GM21717 (cell line): Measurements from ENCODE around the gene MUC6.

Source experiments
- ATAC-seq: cut with Tn5 transposase; IDR thresholded peaks from one replicate; pipeline ENCODE4 v1.9.1; 2021; ENCODE audit warnings: mild to moderate bottlenecking, moderate library complexity; ENCODE audit not compliant: unreplicated experiment

Gene MUC6

GRCh38 chr11:1038921-1039320 lies 2.4 kb upstream of the MUC6 start:
- no peak for ATAC-seq

DNA sequence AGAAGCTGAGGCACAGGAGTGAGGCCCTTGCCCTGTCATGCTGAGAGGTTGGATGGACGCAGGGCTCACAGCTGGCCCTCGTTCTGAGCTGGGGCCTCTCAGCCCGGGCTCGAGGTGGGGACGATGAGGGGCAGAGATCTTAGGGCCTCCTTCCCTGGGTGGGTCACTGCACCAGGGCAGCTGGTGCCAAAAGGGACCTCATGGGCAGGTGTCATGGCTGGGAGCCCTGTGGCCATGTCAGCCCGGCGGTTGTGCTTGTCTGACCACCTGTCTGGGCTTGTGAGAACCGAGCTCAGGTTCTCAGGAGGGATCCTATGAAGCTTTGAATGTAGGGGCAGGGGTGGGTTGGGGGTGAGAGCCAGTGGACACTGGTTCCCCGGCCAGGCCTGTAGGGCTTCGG lies 1.8 kb upstream of the MUC6 start:
- ATAC-seq, result no peak

GRCh38 chr11:1037506-1038055 lies 1.1 kb upstream of the MUC6 start:
- ATAC-seq, result no peak

- ATAC-seq, result no peak
These were observed 413 bp upstream of the MUC6 start for GRCh38 chr11:1036931-1037330.

- ATAC-seq, result no peak
These were observed 788 bp downstream of the MUC6 start for GRCh38 chr11:1035577-1036283.

- ATAC-seq, result no peak
These were observed 1.8 kb downstream of the MUC6 start for GRCh38 chr11:1034456-1035295.

DNA sequence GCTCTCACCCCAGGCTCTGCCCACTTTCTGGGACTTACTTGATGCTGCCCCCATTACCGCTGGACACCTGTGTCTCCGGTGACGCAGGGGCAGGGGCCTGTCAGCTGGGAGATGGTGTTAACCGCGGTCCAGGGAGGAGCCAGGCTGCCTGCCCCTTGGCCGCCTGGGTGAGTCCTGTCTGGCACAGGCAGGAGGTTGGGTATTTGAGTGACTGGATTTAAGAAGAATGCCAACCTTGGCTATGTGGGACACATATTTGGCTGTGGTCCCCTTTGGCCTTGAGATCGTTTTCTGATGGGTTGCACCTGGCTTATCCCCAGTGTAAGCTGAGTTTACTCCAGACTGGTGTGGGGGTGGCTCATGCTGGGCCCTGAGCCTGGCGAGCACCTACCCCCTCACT lies 2.5 kb downstream of the MUC6 start:
- no peak for ATAC-seq

- no peak for ATAC-seq
These were observed 3.3 kb downstream of the MUC6 start for GRCh38 chr11:1033016-1033798.

- ATAC-seq, result no peak
These were observed 4.1 kb downstream of the MUC6 start for GRCh38 chr11:1032310-1032891.

DNA sequence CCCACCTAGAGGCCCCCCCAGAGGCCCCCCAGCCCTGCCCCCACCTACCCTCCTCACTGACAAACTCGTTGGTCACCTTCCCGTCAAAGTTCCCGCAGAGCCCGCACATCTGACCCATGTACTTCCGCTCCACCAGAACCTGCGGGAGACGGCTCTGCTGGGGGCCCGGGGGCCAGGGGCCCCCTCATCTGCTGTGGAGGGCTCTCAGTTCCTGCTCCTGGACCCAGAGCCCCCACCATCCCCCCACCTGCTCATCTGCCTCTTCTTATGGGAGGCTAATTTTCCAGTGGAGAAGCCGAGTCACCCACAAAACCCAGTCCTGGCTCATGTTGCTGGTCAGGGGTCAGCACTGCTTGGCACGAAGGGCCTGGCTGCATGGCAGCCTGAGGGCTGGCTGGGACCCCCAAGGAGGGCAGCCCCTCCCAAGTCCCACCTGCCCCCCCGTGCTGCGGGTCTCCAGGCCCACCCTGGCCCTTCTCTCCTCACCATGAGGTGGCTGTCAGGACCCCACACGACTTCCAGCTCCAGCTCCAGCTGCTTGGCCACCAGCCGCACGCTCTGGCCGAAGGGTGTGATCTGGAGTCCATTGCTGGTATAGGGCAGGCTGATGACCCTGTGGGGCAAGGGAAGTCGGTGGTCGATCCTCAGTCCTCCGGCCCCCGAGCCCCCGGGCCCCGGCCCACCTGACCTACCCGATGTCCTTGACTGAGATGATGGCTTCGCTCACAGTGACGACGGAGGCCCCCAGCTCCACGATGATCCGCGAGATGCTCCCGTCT lies 5.2 kb downstream of the MUC6 start:
- no peak for ATAC-seq

- ATAC-seq, result no peak
These were observed 6.0 kb downstream of the MUC6 start for GRCh38 chr11:1030556-1030955.

- ATAC-seq, result no peak
These were observed 6.4 kb downstream of the MUC6 start for GRCh38 chr11:1030086-1030485.

GRCh38 chr11:1029654-1030053 lies 6.9 kb downstream of the MUC6 start:
- no peak for ATAC-seq

DNA sequence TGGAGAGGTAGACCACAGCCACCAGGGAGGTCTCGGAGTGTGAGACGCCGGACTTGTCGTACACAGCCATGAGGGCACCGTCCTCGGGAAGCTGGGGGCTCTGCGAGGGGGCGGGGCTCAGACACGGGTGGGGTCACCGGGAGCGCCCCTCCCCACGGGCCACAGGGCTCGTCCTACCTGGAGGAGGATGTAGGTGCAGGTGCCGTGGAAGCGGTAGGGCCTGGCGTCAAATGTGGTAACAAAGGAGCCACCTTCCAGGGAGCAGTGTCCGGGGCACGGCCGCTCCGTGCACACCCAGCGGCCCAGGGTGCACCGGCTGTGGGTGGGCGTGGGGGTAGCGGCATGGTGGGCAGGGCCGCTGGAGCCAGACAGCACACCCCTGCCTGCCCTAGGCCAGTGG lies 7.5 kb downstream of the MUC6 start:
- no peak for ATAC-seq

DNA sequence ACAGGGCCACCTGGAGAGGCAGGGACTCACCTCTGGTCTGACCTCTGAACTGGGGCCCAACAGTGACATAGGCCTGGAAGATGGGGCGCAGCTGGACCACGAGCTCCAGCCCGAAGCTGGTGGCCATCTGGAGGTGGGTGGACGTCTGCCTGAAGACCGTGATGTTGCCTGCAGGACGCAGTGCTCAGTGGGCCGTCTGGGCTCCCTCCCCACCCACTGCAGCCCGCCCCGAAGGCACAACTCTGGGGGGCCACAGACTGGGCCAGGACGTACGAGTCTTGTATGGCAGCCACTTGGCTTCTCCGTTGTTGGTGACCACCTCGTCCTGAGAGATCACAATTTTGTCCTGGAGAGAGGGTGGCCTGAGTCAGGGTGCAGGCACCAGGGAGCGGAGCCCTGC lies 7.9 kb downstream of the MUC6 start:
- ATAC-seq, result no peak

GRCh38 chr11:1028291-1028540 lies 8.3 kb downstream of the MUC6 start:
- ATAC-seq, result no peak

DNA sequence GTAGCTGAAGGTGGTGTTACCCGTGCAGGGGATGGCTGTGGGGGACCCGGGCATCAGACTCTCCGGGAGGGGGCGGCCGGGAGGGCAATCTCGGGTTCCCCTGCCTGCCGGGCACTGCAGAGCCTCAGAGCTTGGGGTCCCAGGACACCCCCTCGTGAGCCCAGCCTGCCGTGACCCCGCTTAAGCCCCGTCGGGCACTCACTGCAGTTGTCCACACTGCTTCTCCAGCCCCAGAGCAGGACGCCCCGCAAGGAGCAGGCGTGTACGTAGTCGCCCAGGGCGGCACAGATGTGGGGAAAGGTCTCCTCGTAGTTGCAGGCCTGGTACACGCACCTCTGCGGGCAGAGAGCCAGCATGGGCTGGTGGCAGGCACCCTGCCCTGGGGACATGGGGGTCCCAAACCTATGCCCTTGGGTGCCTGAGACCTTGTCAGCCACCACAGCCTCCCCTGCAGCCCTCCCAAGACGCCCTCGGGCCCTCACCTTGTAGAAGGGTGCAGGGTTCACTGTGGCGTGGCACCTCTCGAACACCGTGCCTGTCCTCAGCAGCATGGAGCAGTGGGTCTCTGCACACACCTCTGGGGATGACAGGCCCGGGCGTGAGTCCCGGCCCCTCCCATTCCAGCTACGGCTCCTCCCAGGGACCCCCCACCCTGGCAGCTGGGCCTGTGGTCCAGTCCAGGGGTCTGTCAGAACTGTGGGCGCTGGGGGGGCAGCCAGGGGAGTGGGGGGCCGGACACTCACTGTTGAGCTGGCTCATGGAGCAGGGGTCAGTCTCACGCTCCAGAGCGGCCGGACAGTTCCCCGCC lies 8.8 kb downstream of the MUC6 start:
- no peak for ATAC-seq

DNA sequence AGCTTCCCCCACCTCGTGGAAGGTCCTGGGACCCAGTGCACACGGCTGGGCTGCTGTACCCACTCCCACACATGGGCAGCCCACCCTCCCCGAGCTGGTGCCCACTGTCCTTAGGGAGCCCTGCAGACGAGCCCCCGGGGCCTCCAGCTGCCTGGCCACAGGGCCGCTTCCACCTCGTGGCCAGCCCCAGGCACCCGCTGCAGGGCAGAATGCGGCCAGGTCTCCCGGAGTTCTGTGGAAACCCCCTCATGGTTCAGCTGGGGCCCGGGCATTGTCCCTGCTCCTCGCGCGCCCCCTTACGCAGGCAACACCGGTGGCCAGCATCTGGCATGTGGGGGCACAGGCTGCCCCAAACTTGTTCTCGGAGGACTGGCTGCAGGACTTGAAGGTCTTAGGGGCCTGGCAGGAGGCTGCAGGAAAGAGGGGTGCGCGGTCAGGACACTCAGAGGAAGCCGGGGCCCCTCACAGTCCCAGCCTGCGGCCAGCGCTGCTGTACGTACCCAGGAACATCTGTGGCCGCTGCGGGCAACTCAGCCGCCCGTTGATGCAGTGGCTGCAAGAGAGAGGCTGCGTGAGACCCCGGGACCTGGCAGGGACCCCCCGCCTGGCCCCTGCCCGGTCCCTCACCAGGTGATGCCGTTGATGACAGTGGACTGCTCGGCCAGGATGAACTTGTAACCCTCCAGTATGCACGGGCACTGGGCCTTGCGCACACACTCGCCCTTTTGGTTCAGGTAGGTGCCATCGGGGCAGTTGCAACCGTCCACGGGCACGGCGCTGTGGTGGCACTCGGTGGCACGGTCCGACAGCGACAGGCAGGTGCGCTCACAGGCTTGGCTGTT lies 9.7 kb downstream of the MUC6 start:
- ATAC-seq, result no peak

- ATAC-seq, result no peak
These were observed 10.4 kb downstream of the MUC6 start for GRCh38 chr11:1026163-1026450.
